Gastroesophageal sphincter (tissue), 3 donors: ENCODE data around the gene RRAD.

Experiments
- CTCF ChIP-seq, 4 experiments: fragments of 200-600 bp in 2 of 4; fragments of 450-650 bp in 2 of 4; sonication (generic) in 1 of 4; IDR thresholded peaks; one replicate each; pipeline ENCODE4 v1.5.1; 2017 to 2019; ENCODE audit warnings: antibody characterized with exemption in 4 of 4, mild to moderate bottlenecking in 2 of 4, moderate library complexity in 2 of 4
- POLR2AphosphoS5 ChIP-seq: sonication (generic); formaldehyde crosslinking; IDR thresholded peaks from one replicate; pipeline ENCODE4 v1.6.1; 2017; ENCODE audit warnings: antibody characterized with exemption

GRCh38 chr16:66919569-66920298, 5.6 kb downstream of the RRAD start:
- TF ChIP-seq POLR2AphosphoS5 (no peak), CTCF (IDR thresholded peaks at IDR 0.05) (no peak)
